Lower leg skin (tissue), 4 donors: ENCODE results near the gene LRRC37A3. TPM values are rescaled to one million over a fixed set of nuclear protein-coding genes. Genes with fewer than 3 reads are reported as not detected.
"Not testable (repeated sequence)": the region's sequence is repeated elsewhere in the genome, so short reads cannot be mapped to it uniquely, and the experiment has no call there.

Source experiments
- DNase-seq, 2 donors: peaks; one replicate each; pipeline ENCODE4 v3.0.0-alpha.2; 2019; ENCODE audit warnings: low spot score in 2 of 2
- H3K4me3 ChIP-seq: fragments of 200-600 bp; sonication (generic); 2 replicates; pipeline ENCODE4 v1.5.1; 2017; ENCODE audit warnings: mild to moderate bottlenecking, low read depth; ENCODE audit not compliant: poor library complexity, severe bottlenecking
- CTCF ChIP-seq, 3 donors: fragments of 450-650 bp; IDR thresholded peaks; one replicate each; pipeline ENCODE4 v1.5.1; 2016; ENCODE audit warnings: antibody characterized with exemption in 3 of 3, mild to moderate bottlenecking in 3 of 3, moderate library complexity in 2 of 3
- POLR2A ChIP-seq, 2 donors: fragments of 450-650 bp; IDR thresholded peaks; one replicate each; pipeline ENCODE4 v1.6.1; 2016 to 2017; ENCODE audit warnings: antibody characterized with exemption in 2 of 2, mild to moderate bottlenecking in 1 of 2, moderate library complexity in 1 of 2
- WGBS, 2 donors: methylation state at CpG; one replicate each; pipeline ENCODE4 v1.1.5; 2018; 5-methylcytosine and 5-hydroxymethylcytosine counted together
- intact Hi-C: fragments of 100-400 bp; cut with DNase I; formaldehyde crosslinking; loops from one replicate; pipeline ENCODE4 v1.15.0; 2023; ENCODE audit warnings: low total_unique reads
- total RNA-seq, 4 donors: library from RNA; depleted of rRNA; stranded (reverse); fragments of >200 nt; gene quantifications; one replicate each; pipeline ENCODE4 v1.1.0, GENCODE V29; 2016

LRRC37A3 gene
- 1 to 10 TPM; 2.7 to 8.2 (median 5.6) TPM for total RNA-seq

- WGBS, 2 donors, result 1 to 2% methylated on average over 27 to 51 of the region's 70 CpGs
- H3K4me3 ChIP-seq, result peak within 1 kb of the TSS; percentile 81
- TF ChIP-seq CTCF (IDR thresholded peaks at IDR 0.05), result peak in 1 of 3 donors; percentile 61
- intact Hi-C loops, result not testable (repeated sequence)
- peak; percentile 97 to 100 for DNase-seq
Observed at GRCh38 chr17:64919289-64920025, at the start of gene LRRC37A3. Gene LRRC37A3 (minus strand): TSS chr17:64919478. CDS start chr17:64897257, 22,221 bp downstream.

- DNase-seq, result peak; percentile 41 to 94
- intact Hi-C loops, H3K4me3 ChIP-seq: not testable (repeated sequence)
- 0 to 1% methylated on average over 7 to 33 of the region's 35 CpGs for WGBS, 2 donors
Observed at GRCh38 chr17:64965873-64966287, 46.6 kb upstream of the LRRC37A3 start.

GRCh38 chr17:64965256-64965872 lies 46.1 kb upstream of the LRRC37A3 start:
- H3K4me3 ChIP-seq, intact Hi-C loops, DNase-seq: not testable (repeated sequence)
- WGBS, 2 donors, result 41 to 43% methylated on average over 13 to 14 of the region's 14 CpGs

- WGBS, 2 donors, result 80 to 81% methylated on average over 9 of the region's 9 CpGs
- TF ChIP-seq CTCF (IDR thresholded peaks at IDR 0.05) (no peak), POLR2A (IDR thresholded peaks at IDR 0.05) (no peak)
- H3K4me3 ChIP-seq, result no peak overlapping the region
- intact Hi-C loops, result loop anchor here (5.0 kb wide), 1 partner anchor 187 kb away; no protein-coding TSS in a partner anchor
- DNase-seq, result no peak
Observed at GRCh38 chr17:64964796-64965195, 45.5 kb upstream of the LRRC37A3 start.

GRCh38 chr17:64963814-64964213 lies 44.5 kb upstream of the LRRC37A3 start:
- DNase-seq, H3K4me3 ChIP-seq: not testable (repeated sequence)
- intact Hi-C loops, result loop anchor here (5.0 kb wide), 1 partner anchor 187 kb away; no protein-coding TSS in a partner anchor
- 91 to 100% methylated on average over 2 of the region's 2 CpGs for WGBS, 2 donors

- DNase-seq, result peak; percentile 75 to 82
- 3 to 4% methylated on average over 13 of the region's 13 CpGs for WGBS, 2 donors
- peak in 1 of 3 donors; percentile 26 for TF ChIP-seq CTCF (IDR thresholded peaks at IDR 0.05)
- intact Hi-C loops, result loop anchor here (5.0 kb wide), 1 partner anchor 184 kb away; no protein-coding TSS in a partner anchor
- not testable (repeated sequence) for H3K4me3 ChIP-seq
Observed at GRCh38 chr17:64961563-64962378, 42.5 kb upstream of the LRRC37A3 start.

GRCh38 chr17:64951877-64952276 lies 32.6 kb upstream of the LRRC37A3 start:
- intact Hi-C loops, result no loop called here

More at GRCh38 chr17:64951877-64952276, 32.6 kb upstream of the LRRC37A3 start:
- 90 to 91% methylated on average over 1 of the region's 1 CpG for WGBS, 2 donors
- DNase-seq, result no peak
- H3K4me3 ChIP-seq, result no peak overlapping the region
- TF ChIP-seq CTCF (IDR thresholded peaks at IDR 0.05), result no peak
- no peak for TF ChIP-seq POLR2A (IDR thresholded peaks at IDR 0.05)
